22Rv1 (cell line): Measurements from ENCODE around the gene SUPT3H.

Experiments used
- ZFX ChIP-seq: fragments of 450-650 bp; IDR thresholded peaks from 2 replicates; pipeline ENCODE4 v1.6.1; 2017; ENCODE audit warnings: antibody characterized with exemption, borderline replicate concordance
- TF ChIP-seq, protein P1 (sequence below): fragments of 450-650 bp; IDR thresholded peaks from 2 replicates; pipeline ENCODE4 v1.5.1; 2017; ENCODE audit warnings: mild to moderate bottlenecking

DNA sequence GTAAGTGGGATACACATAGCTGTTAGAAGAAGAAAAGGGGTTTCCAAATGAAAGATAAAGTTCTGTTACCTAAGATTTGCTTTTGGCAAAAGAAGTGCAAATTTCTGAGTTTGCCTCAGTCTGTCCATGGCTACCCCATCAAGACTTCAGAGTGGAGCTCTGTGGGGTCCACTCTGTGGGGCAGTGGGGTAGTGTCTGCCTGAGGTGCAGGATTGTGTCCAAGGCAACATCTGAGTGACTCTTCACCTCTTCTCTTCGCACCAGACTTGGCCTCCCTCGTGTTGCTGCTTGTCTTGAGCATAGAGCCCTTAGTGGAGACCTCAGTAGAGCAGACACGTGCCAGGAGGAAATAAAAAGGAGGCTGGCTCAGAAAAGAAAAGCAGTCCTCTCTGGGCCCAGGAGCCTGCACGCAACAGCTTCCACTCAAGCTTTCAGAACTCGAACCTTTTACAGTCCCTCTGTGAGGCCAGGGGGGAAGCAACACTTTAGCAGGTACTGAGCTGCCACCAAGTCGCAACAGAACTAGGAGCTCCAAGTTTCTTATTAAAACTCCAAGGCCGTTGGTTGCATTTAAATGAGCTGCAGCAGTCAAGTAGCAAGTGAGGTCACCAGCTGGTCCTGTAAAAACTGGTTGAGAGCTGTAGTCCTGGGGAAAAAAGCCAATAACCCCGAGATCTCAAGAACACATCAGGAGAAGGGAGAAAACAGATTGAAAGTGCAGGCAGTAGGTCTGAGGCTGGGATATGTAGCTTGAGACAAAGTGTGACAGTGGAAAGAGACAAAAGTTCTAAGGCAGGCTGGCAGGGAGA lies 576.7 kb downstream of the SUPT3H start:
- TF ChIP-seq ZFX, result no peak
- TF ChIP-seq, protein P1, sequence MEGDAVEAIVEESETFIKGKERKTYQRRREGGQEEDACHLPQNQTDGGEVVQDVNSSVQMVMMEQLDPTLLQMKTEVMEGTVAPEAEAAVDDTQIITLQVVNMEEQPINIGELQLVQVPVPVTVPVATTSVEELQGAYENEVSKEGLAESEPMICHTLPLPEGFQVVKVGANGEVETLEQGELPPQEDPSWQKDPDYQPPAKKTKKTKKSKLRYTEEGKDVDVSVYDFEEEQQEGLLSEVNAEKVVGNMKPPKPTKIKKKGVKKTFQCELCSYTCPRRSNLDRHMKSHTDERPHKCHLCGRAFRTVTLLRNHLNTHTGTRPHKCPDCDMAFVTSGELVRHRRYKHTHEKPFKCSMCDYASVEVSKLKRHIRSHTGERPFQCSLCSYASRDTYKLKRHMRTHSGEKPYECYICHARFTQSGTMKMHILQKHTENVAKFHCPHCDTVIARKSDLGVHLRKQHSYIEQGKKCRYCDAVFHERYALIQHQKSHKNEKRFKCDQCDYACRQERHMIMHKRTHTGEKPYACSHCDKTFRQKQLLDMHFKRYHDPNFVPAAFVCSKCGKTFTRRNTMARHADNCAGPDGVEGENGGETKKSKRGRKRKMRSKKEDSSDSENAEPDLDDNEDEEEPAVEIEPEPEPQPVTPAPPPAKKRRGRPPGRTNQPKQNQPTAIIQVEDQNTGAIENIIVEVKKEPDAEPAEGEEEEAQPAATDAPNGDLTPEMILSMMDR, result no peak
